ENCODE measurements around the gene RFX4. TPM values are rescaled to one million over a fixed set of nuclear protein-coding genes. Genes with fewer than 3 reads are reported as not detected.

RFX4 gene
- total and polyA plus RNA-seq, 9 of the 15 experiments (the other 6 are each of a cell fraction or from before 2014, with no cell fraction given), result not detected

DNA sequence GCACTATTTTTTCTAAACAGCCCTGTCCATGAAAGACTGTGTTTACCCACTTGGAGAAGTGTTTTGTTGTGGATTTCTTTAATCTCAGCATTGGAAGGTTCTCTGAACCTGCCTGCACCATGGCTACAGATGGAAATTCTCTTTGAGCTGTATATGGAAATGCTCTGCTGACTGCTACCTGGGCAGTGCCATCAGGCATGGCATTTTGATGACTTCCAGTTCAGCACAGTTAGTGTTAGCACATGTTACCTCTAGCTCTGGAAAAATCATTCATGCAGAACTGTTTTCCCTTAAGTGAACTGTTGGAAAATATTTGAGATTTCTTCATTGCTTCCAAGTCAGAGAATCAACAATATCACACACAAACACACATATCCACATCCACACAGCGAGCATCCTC, 139.1 kb downstream of the RFX4 start:
- no peak overlapping the region for H3K4me2 ChIP-seq (ENCODE audit: insufficient read depth, low read length)
- H3K27ac ChIP-seq (ENCODE audit: extremely low read depth, low read depth, low read length), result no peak overlapping the region
- no peaks in the 10 kb centered on the region for H3K79me2 ChIP-seq (ENCODE audit: control insufficient read depth, insufficient read depth, low read length)
- no peak for DNase-seq (ENCODE audit: extremely low read depth in 1 of 4, low spot score in 3 of 4)
- BruUV-seq (replicated peaks), result no TSS peak
- H4K20me1 ChIP-seq (replicated peaks; ENCODE audit: control insufficient read depth, insufficient read depth, low read length), result no peaks in the 10 kb centered on the region
- no peak overlapping the region for H3K4me3 ChIP-seq
- no peaks in the 10 kb centered on the region for H3K9me3 ChIP-seq (replicated peaks; ENCODE audit: control insufficient read depth, insufficient read depth, low read depth, low read length)
- H3K36me3 ChIP-seq (ENCODE audit: control insufficient read depth, insufficient read depth, low read length), result no peaks in the 10 kb centered on the region
- POLR2A ChIA-PET, result interaction anchor here (1.0 kb wide), 1 partner anchor 16 kb away, joined by 4 read pairs; no protein-coding TSS in a partner anchor
- in situ Hi-C loops (cut with MboI) (no loop called here), intact Hi-C loops (cut with micrococcal nuclease) (loop anchor here (2.0 kb wide), 1 partner anchor 119 kb away; no protein-coding TSS in a partner anchor)
- ATAC-seq, result no peak
- WGBS (ENCODE audit: insufficient coverage, low coverage, missing lambda C conversion rate), result 7% methylated on average over 1 of the region's 1 CpG
- FAIRE-seq, result no peak
- no peak overlapping the region for H2AFZ ChIP-seq (ENCODE audit: low read depth, low read length)
- H3K9ac ChIP-seq (ENCODE audit: insufficient read depth in 1 of 2, low read depth in 2 of 2, low read length in 2 of 2), result no peak overlapping the region
- CTCF ChIA-PET (ENCODE audit: low intra/inter-chr PET ratio), result interaction anchor here (1.0 kb wide), 1 partner anchor 119 kb away, joined by 4 read pairs; no protein-coding TSS in a partner anchor
- no peaks in the 10 kb centered on the region for H3K9me1 ChIP-seq (ENCODE audit: control insufficient read depth, insufficient read depth, low read length)
- peaks cover 6 to 18% of the 10 kb centered on the region in 2 experiments; a peak in 4 of 5 replicates for H3K27me3 ChIP-seq (ENCODE audit: control insufficient read depth in 2 of 2, insufficient read depth in 2 of 2, low read length in 2 of 2)
- H3K4me1 ChIP-seq (replicated peaks in 1 of 2; ENCODE audit: control insufficient read depth in 2 of 2, insufficient read depth in 2 of 2, low read length in 2 of 2), result no peaks in the 10 kb centered on the region
- TF ChIP-seq DNMT1 (IDR thresholded peaks at IDR 0.05) (no peak), MEF2D (tag; conservative IDR thresholded peaks at IDR 0.05; ENCODE audit: low read depth) (no peak), POU5F1 (IDR thresholded peaks at IDR 0.05; ENCODE audit: borderline replicate concordance, low read depth, low read length, partially characterized antibody) (no peak), MLX (CRISPR knock-in tag; conservative IDR thresholded peaks at IDR 0.05) (no peak), THRAP3 (IDR thresholded peaks at IDR 0.05; ENCODE audit: borderline replicate concordance) (no peak), NFE2 (IDR thresholded peaks at IDR 0.05; ENCODE audit: low read depth) (no peak), ZNF764 (CRISPR knock-in tag; IDR thresholded peaks at IDR 0.05; ENCODE audit: low read depth) (no peak), KDM2B (CRISPR knock-in tag; IDR thresholded peaks at IDR 0.05) (no peak), NFIC (IDR thresholded peaks at IDR 0.05) (no peak)
- TF ChIP-seq, protein P1, sequence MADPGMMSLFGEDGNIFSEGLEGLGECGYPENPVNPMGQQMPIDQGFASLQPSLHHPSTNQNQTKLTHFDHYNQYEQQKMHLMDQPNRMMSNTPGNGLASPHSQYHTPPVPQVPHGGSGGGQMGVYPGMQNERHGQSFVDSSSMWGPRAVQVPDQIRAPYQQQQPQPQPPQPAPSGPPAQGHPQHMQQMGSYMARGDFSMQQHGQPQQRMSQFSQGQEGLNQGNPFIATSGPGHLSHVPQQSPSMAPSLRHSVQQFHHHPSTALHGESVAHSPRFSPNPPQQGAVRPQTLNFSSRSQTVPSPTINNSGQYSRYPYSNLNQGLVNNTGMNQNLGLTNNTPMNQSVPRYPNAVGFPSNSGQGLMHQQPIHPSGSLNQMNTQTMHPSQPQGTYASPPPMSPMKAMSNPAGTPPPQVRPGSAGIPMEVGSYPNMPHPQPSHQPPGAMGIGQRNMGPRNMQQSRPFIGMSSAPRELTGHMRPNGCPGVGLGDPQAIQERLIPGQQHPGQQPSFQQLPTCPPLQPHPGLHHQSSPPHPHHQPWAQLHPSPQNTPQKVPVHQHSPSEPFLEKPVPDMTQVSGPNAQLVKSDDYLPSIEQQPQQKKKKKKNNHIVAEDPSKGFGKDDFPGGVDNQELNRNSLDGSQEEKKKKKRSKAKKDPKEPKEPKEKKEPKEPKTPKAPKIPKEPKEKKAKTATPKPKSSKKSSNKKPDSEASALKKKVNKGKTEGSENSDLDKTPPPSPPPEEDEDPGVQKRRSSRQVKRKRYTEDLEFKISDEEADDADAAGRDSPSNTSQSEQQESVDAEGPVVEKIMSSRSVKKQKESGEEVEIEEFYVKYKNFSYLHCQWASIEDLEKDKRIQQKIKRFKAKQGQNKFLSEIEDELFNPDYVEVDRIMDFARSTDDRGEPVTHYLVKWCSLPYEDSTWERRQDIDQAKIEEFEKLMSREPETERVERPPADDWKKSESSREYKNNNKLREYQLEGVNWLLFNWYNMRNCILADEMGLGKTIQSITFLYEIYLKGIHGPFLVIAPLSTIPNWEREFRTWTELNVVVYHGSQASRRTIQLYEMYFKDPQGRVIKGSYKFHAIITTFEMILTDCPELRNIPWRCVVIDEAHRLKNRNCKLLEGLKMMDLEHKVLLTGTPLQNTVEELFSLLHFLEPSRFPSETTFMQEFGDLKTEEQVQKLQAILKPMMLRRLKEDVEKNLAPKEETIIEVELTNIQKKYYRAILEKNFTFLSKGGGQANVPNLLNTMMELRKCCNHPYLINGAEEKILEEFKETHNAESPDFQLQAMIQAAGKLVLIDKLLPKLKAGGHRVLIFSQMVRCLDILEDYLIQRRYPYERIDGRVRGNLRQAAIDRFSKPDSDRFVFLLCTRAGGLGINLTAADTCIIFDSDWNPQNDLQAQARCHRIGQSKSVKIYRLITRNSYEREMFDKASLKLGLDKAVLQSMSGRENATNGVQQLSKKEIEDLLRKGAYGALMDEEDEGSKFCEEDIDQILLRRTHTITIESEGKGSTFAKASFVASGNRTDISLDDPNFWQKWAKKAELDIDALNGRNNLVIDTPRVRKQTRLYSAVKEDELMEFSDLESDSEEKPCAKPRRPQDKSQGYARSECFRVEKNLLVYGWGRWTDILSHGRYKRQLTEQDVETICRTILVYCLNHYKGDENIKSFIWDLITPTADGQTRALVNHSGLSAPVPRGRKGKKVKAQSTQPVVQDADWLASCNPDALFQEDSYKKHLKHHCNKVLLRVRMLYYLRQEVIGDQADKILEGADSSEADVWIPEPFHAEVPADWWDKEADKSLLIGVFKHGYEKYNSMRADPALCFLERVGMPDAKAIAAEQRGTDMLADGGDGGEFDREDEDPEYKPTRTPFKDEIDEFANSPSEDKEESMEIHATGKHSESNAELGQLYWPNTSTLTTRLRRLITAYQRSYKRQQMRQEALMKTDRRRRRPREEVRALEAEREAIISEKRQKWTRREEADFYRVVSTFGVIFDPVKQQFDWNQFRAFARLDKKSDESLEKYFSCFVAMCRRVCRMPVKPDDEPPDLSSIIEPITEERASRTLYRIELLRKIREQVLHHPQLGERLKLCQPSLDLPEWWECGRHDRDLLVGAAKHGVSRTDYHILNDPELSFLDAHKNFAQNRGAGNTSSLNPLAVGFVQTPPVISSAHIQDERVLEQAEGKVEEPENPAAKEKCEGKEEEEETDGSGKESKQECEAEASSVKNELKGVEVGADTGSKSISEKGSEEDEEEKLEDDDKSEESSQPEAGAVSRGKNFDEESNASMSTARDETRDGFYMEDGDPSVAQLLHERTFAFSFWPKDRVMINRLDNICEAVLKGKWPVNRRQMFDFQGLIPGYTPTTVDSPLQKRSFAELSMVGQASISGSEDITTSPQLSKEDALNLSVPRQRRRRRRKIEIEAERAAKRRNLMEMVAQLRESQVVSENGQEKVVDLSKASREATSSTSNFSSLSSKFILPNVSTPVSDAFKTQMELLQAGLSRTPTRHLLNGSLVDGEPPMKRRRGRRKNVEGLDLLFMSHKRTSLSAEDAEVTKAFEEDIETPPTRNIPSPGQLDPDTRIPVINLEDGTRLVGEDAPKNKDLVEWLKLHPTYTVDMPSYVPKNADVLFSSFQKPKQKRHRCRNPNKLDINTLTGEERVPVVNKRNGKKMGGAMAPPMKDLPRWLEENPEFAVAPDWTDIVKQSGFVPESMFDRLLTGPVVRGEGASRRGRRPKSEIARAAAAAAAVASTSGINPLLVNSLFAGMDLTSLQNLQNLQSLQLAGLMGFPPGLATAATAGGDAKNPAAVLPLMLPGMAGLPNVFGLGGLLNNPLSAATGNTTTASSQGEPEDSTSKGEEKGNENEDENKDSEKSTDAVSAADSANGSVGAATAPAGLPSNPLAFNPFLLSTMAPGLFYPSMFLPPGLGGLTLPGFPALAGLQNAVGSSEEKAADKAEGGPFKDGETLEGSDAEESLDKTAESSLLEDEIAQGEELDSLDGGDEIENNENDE (IDR thresholded peaks at IDR 0.05; ENCODE audit: low read depth, low read length), result no peak
